CD1c-positive myeloid dendritic cell (primary cell): ENCODE data around the gene SIK1.
"Not testable (repeated sequence)": the region's sequence is repeated elsewhere in the genome, so short reads cannot be mapped to it uniquely, and the experiment has no call there.

Source experiments
- DNase-seq: peaks from one replicate; pipeline ENCODE4 v3.0.0-alpha.2; 2016; ENCODE audit errors: extremely low spot score

The SIK1 gene

DNA sequence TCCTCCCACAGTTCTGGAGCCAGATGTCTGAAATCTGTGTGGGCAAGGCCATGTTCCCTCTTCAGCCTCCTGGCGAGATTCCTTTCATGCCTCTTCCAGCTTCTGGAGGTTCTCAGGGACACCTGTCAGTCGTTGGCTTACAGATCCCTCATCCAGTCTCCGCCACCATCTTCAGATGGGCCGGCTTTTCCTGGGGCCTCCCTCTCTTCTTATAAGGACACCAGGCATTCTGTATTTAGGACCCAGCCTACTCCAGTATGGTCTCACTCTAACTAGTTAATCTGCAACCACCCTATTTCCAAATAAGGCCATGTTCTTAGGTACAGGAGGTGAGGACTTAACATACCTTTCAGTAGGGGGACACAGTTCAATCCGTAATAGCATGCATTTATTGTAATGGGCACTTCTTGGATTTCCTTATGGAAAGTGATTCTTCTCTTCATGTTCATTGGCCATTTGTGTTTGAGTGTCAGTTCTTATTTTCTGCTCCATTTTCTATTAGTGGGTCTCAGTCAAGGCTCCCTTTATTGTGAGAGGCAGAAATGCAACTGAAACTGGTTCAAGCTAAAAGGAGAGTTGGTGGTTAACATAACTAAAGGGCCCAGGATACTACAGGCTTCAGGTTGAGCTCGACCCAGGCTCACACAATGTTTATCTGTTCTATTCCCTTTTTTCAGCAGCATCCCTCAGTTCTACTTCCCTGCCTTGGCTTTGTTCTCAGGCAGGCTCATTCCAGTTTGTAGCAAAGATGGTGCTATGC lies 12.6 kb upstream of the SIK1 start:
- not testable (repeated sequence) for DNase-seq

DNA sequence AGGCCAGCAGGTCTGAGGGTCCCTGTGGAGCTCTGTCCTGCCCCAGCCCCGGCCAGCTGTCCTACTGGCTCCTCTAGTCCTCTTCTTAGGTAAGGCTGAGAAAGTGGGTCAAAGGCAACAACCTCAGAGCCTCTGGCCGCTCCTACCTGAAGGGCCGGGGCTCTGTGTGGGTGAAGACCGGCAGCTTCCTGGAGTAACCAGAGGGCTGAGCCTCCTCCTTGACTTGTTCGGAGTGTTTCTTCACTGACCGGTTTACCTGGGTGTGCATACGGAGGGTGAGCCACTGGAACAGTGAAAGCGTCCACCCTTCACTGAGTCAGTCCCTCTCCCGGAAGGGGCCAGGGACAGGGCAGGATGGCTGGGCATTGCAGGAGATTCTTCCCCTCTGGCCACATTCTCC lies 9.3 kb upstream of the SIK1 start:
- DNase-seq: not testable (repeated sequence)

DNA sequence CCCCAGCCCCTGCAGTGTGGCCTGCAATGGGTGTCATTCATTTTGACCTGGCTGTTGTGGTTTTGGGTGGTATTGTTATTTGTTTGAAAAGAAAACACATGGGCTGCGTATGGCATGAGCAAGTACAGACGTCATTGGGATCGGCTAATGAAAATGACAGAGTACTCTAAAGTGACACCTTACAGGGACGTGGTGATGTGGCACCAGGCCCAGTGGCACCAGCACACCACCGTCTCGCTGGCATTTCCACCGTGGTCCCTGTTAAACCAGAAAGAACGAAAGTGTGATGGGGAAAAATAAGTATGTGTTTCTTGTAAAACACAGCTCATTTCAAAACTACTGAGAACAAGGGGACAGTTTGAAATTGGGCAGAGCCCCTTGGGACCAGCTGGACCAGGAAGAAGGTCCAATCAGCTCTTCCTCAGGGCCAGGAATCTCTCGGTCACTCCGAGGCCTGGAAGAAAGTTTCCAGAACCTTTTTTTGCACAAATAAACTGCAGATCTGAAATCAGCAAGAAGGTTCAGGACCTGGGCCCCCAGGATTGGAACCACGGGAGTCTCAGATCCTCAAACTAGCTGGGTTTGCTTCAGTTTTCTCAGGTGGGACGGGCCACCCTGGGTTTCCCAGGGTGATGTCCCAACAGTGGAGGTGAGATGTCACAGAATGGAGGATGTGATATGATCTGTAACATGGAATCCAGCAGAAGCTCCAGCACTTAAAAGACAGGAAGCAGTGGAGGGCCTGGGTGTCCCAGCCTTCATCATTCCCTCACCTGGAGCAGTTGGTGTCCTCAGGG lies 6.6 kb upstream of the SIK1 start:
- not testable (repeated sequence) for DNase-seq

DNA sequence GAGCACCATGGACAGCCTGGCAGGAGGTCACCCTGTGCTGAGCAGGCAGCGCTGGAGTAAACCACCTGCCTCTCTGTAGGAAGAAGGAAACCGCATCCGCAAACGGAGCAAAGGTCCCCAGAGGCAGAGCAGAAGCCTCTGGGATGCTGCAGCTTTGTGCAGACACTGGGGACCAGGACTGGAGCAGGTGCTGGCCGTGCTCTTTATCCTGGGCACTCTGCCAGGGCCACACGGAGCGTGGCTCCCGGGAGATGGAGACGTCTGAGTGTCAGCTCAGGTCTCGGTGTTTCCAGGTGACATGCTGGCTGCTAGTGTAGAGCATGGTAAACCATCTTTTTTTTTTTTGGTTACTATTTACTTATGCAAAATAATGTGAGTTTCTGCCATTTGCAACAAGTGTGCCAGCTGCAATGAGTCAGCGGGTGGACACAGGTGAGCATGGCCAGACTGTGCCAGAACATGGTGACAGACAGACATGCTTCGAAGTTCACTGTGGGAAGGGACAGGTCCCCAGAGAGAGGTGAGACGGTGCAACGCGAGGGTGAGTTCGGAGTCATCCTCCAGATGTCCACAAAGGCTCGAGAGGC lies 4.0 kb upstream of the SIK1 start:
- DNase-seq: not testable (repeated sequence)

DNA sequence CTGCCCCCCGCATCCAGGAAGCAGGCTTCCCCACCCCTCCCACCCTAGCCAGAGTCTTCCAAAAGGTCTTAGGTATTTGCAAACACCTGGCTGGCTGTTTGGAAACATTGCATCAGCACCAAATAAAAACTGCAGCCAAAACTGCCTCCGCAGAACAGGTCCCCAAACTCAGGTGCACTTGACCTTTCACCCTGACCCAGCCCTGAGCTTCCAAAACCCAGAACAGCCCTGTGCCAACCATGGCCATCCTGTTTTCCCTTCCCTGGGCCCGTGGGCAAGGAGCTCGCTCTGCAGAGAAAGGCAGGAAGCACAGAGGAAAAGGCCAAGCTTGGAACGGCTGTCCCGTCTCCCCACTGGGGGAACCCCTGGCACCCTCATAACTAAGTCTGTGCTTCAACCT lies 2.0 kb upstream of the SIK1 start:
- not testable (repeated sequence) for DNase-seq

DNA sequence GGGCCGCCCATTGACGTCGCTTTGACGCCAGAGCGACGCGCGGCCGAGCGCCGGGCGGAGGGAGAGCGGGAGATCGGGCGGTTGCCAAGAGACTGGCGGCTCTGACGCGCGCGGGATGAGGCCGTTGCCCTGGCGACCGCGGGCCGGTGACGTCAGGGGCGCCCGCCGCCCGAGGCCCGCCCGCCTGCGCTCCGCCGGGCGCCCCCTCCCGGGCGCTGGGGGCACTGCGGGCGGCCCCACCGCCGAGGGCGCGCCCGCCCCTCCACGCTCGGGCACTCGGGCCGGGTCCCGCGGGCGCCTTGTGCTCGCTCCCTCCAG lies 270 bp upstream of the SIK1 start:
- not testable (repeated sequence) for DNase-seq

DNA sequence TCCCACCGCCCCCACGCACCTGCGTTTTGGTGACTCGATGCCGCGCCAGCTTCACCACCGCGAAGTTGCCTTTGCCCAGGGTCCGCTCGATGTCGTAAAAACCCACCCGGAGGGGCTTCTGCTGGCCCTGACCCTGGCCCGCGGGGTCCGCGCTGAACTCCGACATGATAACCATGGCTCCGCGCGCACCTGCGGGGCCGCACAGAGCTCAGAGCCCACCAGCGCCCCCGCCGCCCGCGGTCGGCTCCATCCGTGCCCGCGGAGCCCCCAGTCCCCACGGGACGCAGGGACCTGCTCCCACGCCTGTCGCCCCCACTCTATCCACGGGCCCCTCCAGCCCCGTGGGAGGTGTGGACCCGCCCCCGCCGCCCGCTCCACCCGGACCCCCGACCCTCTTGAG lies 927 bp downstream of the SIK1 start:
- DNase-seq: not testable (repeated sequence)

DNA sequence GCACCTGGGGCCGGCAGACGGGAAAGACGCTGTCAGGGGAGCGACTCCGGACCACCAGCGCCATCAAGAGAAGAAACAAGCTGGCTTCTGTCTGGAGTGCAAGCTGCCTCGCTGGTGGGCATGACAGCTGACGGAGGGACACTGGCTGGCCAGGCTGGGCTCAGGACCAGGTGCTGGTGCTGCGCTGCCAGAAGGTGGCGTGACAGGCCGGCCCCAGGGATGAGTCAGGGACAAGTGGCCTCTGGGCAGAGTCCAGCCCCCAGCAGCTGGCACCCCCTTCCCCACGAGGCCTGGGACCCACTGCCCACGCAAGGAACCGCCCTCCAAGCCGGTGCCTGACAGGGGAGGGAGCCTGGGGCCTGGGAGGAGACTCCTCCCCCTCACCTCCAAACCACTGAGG lies 7.5 kb downstream of the SIK1 start:
- not testable (repeated sequence) for DNase-seq

DNA sequence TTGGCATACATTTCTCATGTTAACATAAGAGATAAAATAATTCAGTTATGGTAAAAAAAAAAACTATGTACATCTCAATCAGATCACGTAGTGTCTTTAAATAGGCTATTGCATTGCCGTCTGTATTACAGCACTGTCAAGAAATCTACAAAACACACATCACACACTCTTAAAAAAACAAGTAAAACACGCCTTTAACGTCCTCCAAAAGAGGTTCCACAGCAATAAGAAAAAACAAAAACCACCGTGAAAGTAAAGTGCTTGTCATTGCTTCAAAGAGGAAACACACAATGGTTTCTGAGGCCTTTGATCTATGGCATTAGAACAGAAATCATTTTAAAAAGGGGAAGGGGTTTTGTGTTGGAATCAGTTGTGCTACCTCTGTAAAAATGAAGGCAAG lies 12.4 kb downstream of the SIK1 start:
- DNase-seq: not testable (repeated sequence)

DNA sequence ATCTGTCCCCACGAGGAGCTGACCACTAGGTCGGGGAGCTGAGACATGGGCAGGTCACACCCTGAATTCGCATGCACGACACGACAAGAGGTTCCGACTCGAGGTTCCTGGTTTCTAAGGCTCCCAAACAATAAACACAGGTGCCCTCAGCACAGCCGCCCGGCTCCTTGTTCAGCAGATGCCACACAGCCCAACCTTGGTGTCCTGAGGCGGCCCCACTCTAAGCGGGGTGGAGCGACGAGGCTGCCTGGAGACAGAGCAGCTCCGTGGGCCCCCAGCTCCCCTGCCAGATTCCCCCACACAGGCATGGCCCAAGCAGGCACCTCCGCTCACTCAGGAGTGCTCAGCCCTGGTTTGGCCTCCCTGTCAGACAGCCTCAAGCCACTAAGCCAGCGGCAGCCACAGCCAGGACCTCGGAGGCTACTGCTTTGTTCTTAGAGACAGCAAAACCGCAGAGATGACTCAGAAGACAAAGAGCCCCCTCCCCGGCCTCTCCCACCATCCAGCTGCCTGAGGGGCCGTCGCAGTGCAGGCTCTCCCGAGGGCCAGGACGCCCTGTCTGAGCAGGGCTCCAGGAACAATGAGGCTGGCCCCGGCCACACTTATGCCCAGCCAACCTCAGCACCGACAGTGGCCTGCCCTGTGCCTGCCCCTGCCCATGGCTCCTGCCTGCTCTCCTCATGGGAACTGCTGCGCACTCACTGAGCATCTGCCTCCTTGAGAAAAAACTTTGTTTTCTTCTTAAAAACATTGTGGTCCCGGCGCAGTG lies 14.7 kb downstream of the SIK1 start:
- not testable (repeated sequence) for DNase-seq

DNA sequence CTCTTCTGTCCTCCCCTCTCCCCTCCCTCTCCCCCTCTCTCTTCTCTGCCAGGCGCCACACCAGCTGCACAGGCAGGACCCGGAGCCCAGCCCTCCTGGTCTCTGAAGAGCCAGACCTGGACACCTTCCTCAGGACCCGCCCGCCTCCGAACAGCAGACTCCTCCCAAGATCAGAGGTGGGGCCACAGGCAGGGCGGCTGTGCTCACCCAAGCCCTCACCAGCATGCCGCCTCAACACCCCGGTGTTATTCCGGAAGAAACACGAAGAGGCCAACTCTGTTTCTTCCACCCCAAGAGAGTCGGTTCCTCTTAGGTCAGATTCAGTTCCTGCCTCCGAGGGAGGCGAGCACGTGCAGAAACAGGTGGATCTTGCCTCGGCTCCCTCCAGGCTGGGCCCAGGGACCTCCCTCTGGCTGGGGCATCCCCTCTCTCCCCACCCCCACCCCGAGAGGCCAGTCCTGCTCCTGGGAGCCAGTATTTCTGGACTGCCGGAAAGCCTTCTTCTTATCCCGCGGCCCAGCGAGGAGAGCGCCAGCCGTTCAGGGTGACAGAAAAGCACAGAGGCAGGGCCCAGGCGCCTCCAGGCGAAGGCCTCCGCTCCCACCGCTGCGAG lies 16.4 kb downstream of the SIK1 start:
- not testable (repeated sequence) for DNase-seq

DNA sequence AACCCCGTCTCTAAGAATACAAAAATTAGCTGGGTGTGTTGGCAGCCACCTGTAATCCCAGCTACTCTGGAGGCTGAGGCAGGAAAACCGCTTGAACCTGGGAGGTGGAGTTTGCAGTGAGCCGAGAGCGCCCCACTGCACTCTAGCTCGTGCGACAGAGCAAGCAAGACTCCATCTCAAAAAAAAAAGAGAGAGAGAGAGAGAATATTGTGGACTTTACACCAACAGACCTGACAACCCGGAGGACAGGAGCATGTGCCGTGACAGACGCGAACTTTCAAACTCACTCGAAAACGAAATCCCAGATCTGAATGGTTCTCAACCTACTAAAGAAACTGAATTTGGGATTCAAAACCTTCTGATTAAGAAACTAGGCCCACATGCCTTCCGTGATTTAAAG lies 19.8 kb downstream of the SIK1 start:
- not testable (repeated sequence) for DNase-seq

DNA sequence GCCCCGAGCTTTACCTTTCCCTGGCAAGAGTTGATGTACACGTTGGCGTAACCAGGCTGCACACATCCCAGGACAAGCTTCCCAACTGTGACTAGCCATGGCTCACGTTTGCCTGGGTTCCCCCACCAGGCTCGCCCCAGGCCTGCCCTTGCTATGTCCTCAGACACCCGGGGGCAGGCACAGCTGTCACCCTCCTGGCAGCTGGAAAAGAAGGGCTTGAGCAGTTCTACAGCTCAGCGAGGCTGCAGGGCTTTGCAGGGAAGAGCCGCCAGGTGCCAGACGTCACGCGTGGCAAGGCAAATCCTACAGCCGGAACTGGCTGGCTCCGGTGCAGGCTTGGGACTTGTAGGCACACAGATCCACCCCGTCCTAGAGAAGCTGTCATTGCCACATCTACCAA lies 22.5 kb downstream of the SIK1 start:
- not testable (repeated sequence) for DNase-seq

DNA sequence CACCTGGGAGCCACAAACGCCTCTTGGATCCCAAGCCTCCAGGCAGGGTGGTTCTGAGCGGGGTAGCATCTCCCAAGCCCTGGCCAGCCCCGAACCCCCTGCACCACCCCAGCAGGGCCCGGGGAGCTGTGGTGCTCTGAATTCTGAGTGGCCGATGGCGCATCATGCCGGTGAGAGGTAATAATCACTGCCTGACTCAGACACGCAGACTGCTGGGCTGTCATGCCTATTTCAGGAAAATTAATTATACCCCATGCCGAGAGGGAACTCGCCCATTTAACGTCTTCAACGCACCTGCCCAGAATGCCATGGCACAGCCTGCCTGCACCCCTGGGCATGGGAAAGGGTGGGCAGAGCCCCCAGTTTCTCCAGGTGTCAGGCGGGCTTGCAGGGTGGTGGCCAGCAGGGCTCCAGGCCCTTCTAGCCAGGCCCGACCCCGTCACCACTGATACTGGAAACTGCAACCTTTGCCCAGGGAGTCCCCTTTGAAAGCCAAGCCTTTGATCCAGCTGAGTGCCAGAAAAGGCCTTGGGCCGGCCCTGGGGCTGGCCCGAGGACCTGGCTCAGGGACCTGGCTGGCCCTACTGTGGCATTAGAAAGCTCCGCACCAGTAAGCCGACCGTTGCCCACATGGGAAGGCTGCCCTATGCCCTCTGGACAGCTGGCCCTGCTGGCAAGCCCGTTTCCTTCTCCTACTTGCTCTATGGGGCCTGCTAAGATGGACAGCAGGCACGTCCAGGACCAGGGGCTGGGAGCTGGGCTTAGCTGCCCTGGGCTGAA lies 23.1 kb downstream of the SIK1 start:
- not testable (repeated sequence) for DNase-seq

DNA sequence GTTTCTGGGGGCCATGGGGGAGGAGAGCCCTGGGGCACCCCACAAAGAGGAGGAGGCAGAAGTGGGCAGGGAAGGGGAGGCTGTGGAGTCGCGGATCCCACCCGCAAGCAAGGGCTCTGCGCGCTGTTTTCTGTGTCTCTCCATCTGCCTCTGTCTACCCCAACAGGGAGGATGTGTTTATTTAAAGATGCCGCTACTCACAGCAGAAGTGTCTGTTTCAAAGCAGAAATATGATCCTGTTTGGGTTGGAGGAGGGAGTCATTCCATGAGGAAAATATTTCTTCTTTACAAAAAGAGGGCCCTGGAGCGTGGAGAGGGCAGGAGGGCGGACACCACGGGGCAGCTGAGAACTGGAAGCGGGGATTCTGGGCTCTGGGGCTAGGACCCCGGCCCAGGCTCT lies 25.8 kb downstream of the SIK1 start:
- not testable (repeated sequence) for DNase-seq

DNA sequence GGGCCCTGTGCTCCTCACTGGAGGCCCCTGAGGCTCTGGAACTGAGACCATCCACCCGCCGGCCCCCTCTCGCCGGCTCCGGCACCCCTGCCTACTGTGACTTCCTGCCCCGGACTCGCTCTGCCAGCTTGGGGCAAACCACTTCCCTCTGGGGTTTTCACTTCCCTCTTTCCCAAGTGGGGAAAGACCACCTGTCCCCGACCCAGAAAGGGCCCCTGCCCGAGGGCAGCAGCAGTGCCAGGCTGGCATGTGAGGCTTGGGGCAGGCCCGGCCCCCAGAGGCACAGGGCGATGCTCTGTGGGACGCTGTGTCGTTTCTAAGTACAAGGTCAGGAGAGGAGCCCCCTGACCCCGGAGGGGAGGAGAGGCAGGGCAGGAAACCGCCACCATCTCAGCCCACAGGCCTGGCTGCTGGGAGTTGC lies 27.3 kb downstream of the SIK1 start:
- not testable (repeated sequence) for DNase-seq

DNA sequence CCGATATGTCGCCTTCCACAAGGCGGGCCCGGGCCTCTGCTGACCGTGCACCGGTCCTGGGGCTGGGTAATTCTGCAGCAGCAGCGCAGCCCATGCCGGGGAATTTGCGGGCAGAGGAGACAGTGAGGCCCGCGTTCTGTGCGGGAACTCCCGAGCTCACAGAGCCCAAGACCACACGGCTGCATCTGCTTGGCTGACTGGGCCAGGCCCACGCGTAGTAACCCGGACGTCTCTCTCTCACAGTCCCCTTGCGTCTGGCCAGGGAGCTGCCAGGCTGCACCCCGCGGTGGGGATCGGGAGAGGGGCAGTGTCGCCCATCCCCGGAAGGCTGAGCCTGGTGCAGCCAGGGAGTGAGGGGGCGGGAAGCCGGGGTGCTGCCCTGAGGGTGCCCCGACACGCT lies 27.8 kb downstream of the SIK1 start:
- DNase-seq: not testable (repeated sequence)

DNA sequence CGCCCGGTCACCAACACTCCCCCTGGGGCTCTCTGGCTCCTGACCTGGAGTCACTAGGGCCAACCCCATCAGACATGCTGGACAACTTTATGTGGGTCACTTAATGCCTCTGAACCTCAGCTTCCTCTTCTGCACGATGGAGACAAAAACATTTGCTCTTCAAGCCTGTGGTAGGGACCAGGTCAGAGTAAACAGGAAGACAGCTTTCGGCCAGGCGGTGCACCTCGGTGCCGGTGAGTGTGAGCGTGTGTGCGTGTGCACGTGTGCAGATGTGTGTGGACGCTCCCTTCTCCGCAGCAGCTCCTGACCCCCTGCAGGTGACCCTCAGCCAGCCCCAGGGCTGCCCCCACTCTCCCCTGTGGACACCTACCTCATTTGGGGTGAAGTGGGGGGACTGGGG lies 28.4 kb downstream of the SIK1 start:
- DNase-seq: not testable (repeated sequence)

DNA sequence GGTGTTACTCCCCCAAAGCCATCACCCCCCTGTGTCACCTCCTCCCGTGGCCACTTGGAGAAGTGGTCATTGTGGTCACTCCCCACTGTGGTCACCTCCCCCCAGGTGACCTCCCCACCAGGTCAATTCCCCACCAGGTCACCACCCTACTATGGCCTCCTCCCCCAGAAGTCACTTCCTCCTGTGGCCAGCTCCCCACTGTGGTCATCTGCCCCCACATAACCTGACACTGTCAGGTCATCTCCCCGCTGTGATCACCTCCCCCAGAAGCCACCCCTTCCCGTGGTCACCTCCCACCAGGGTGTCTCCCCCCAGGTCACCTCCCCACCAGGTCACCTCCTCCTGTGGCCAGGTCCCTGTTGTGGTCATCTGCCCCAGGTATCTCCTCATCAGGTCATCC lies 28.9 kb downstream of the SIK1 start:
- not testable (repeated sequence) for DNase-seq

DNA sequence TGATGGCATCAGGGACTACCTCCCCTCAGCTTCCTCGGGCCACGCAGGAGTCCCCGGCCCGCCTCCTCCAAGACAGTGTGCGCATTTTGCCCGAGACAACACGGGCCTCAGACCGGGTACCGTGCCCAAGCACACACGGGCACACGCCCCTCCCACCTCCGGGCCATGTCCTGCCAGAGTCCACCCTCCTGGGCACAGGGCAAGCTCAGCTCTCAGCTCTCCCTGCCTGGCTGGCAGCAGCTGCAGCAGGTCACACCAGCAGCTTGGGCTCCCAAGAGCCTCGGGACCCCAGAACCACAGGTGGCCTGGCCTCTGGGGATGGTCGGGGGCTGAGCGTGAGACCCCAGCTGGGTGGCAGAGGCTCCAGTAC lies 29.5 kb downstream of the SIK1 start:
- DNase-seq: not testable (repeated sequence)
